ENCODE data around the gene STK17B.

DNA sequence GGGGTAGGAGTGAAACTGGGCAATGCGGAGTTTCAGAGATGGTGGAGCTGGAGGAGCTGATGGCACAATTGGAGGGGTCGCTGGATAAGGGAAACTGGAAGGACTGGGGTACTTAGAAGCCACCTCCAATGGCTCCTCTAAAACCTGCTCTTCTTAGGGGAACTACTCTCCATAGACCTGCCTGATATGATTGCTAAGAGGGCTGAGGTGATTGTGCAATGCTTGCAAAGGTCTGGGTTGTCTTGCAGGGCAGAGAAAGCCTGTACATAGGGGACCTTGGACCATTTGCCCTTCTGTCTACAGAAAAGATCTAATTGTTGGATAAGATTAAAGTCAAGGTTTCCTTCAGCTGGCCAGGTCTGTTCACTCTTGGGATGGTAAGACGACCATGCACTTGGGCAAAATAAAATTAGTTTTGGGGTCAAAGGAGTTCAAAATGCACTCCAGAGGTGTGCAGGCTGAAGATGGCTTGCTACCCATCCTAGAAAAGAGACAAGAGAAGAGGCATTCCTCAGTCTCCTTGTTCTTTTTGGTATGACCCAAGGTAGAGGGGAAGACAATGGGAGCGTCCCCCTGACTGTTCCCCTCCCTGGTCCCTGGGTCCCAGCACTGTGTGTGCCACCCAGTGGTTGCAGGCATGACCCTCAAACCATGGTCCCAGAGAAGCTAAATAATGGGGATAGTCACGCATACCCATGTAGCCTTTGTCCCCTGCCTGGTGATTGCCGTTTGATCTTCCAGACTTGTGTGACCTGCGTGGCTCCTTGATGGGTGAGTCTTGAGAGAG lies 41.1 kb downstream of the STK17B start:
- TF ChIP-seq, protein P1, sequence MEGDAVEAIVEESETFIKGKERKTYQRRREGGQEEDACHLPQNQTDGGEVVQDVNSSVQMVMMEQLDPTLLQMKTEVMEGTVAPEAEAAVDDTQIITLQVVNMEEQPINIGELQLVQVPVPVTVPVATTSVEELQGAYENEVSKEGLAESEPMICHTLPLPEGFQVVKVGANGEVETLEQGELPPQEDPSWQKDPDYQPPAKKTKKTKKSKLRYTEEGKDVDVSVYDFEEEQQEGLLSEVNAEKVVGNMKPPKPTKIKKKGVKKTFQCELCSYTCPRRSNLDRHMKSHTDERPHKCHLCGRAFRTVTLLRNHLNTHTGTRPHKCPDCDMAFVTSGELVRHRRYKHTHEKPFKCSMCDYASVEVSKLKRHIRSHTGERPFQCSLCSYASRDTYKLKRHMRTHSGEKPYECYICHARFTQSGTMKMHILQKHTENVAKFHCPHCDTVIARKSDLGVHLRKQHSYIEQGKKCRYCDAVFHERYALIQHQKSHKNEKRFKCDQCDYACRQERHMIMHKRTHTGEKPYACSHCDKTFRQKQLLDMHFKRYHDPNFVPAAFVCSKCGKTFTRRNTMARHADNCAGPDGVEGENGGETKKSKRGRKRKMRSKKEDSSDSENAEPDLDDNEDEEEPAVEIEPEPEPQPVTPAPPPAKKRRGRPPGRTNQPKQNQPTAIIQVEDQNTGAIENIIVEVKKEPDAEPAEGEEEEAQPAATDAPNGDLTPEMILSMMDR (IDR thresholded peaks at IDR 0.05) = no peak
- TF ChIP-seq EP300 (IDR thresholded peaks at IDR 0.05) (no peak), POLR2A (IDR thresholded peaks at IDR 0.05; ENCODE audit: low read depth) (no peak)
